Lower lobe of right lung (tissue), 2 donors: ENCODE measurements around the gene ADGRB3. TPM values are rescaled to one million over a fixed set of nuclear protein-coding genes. Genes with fewer than 3 reads are reported as not detected.

Experiments used
- ATAC-seq, 2 donors: fragments of 200-7000 bp; cut with Tn5 transposase; one replicate each; pipeline ENCODE4 v1.9.1; 2020 to 2022; ENCODE audit warnings: mild to moderate bottlenecking in 2 of 2, moderate library complexity in 2 of 2
- DNase-seq: peaks from one replicate; pipeline ENCODE4 v3.0.0-alpha.2; 2020
- H3K27ac ChIP-seq: fragments of 200-600 bp; one replicate; pipeline ENCODE4 v1.8.0; 2022
- H3K27me3 ChIP-seq: fragments of 200-600 bp; one replicate; pipeline ENCODE4 v1.8.0; 2022; ENCODE audit warnings: low read depth
- H3K36me3 ChIP-seq: fragments of 200-600 bp; one replicate; pipeline ENCODE4 v1.8.0; 2022; ENCODE audit warnings: mild to moderate bottlenecking
- H3K4me1 ChIP-seq: fragments of 200-600 bp; one replicate; pipeline ENCODE4 v1.8.0; 2022
- H3K4me3 ChIP-seq: fragments of 200-600 bp; one replicate; pipeline ENCODE4 v1.8.0; 2022; ENCODE audit warnings: mild to moderate bottlenecking
- H3K9me3 ChIP-seq: fragments of 200-600 bp; one replicate; pipeline ENCODE4 v1.8.0; 2022
- intact Hi-C: fragments of 100-400 bp; cut with DNase I; formaldehyde crosslinking; loops from one replicate; pipeline ENCODE4 v1.11.0; 2022
- total RNA-seq: library from RNA; stranded (reverse); fragmentation: NEBNext Ultra II Directional; extraction: Animal tissue kit (Norgen Biotek cat#: 25700); gene quantifications from one replicate; pipeline ENCODE4 v1.2.1, GENCODE V29; 2021
- TF ChIP-seq, protein P1 (sequence below): fragments of 200-600 bp; IDR thresholded peaks from one replicate; pipeline ENCODE4 v1.8.0; 2022; ENCODE audit warnings: antibody characterized with exemption, mild to moderate bottlenecking
- donor health status: DM: no; HTN: yes; CAD: no; lungs with severe emphysema.

Gene ADGRB3
- total RNA-seq, 1 donor from 2014 or later: 2.3 TPM

DNA sequence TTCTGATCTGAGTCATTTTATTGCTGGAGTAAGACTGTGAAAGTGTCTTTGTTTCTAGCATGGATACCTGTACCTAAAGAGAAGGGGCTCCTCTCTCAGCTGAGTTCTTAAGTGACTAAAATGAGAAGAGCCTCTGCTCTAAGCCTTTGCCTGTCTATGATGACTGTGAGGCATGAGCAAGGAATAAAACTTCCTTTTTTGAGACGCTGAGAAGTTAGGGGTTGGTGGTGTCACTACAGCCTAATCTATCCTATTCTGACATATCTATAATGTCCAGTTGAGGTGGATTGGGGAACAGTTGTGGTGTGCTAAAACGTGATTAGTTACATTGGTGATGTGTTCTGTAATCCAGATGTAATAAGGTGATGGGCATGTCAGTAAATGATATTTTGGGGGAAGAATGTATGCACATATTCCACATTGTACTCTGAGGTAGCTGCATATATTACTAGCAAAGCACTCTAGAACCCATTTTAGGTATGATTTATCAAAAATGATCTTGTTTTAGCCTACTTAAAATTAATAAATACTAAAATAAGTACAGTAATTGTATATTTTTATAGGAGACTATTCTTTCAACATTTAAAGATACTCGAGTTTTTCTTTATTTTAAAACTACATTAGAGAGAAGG lies 18.1 kb downstream of the ADGRB3 start:
- intact Hi-C loops: no loop called here
- H3K4me3 ChIP-seq: no peak overlapping the region
- H3K9me3 ChIP-seq: no peaks in the 10 kb centered on the region
- H3K36me3 ChIP-seq: no peaks in the 10 kb centered on the region
- H3K4me1 ChIP-seq: no peaks in the 10 kb centered on the region
- H3K27me3 ChIP-seq: no peaks in the 10 kb centered on the region
- H3K27ac ChIP-seq: no peak overlapping the region
- ATAC-seq: no peak
- DNase-seq: no peak
- TF ChIP-seq, protein P1, sequence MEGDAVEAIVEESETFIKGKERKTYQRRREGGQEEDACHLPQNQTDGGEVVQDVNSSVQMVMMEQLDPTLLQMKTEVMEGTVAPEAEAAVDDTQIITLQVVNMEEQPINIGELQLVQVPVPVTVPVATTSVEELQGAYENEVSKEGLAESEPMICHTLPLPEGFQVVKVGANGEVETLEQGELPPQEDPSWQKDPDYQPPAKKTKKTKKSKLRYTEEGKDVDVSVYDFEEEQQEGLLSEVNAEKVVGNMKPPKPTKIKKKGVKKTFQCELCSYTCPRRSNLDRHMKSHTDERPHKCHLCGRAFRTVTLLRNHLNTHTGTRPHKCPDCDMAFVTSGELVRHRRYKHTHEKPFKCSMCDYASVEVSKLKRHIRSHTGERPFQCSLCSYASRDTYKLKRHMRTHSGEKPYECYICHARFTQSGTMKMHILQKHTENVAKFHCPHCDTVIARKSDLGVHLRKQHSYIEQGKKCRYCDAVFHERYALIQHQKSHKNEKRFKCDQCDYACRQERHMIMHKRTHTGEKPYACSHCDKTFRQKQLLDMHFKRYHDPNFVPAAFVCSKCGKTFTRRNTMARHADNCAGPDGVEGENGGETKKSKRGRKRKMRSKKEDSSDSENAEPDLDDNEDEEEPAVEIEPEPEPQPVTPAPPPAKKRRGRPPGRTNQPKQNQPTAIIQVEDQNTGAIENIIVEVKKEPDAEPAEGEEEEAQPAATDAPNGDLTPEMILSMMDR: no peak

DNA sequence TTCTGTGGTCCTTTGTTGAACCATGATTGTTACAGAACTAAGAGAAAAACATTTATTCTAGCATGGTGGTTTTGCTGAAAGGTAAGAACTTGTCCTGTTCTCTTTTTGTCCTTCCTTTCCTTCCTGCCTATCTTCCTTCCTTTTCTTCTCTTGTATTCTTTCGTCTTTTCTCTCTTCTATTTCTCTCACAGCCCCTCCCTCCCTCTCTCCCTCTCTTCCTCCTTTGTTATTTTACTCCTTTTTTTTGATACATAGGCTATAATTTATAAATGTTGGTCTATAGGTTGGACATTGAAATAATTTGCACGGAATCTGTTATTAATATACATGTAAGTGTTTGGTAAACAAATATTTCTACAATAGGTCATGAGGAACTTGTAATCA lies 18.6 kb downstream of the ADGRB3 start:
- no peaks in the 10 kb centered on the region for H3K4me1 ChIP-seq
- no peak for DNase-seq
- H3K27ac ChIP-seq: no peak overlapping the region
- intact Hi-C loops: no loop called here
- TF ChIP-seq, protein P1: no peak
- H3K27me3 ChIP-seq: no peaks in the 10 kb centered on the region
- no peak overlapping the region for H3K4me3 ChIP-seq
- no peaks in the 10 kb centered on the region for H3K36me3 ChIP-seq
- no peak for ATAC-seq
- H3K9me3 ChIP-seq: no peaks in the 10 kb centered on the region

DNA sequence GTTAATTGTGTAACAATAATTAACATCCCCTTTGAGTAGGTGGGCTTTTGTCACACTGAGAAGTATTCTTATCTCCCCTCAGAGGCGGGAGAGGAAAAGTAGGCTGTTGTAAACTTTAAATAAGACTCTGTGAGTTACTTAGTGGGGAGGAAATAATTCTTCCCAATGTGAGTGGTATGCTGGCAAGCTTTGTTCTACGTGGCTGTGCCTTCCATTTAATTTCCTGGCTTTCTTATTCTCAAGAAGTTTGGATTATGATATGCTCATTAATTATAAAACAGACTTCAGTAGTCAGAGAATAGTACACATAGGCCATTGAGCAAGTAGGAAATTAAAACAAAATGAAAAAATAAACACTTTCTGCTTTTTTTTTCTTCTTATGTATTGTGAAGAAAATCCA lies 19.1 kb downstream of the ADGRB3 start:
- intact Hi-C loops: no loop called here
- H3K27ac ChIP-seq: no peak overlapping the region
- TF ChIP-seq, protein P1: no peak

DNA sequence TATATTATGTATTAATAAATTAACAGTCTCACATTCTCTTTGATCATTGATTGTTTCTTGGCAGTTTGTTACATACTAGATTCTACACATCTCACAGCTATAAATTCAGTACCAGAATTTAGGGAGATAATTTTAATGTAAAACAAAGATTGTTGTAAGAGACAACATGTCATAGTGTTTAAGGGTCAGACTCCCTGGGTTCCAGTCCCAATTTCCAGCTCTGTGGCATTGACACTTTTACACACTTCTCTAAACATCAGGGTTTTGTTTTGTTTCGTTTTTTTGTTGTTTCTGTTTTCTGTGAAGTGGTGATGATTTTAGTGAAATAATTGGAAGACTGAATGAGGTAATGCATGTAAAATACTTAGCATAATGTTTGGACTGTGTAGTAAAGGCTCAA lies 19.9 kb downstream of the ADGRB3 start:
- no peak overlapping the region for H3K4me3 ChIP-seq
- ATAC-seq (no peak), DNase-seq (no peak)
- H3K9me3 ChIP-seq: no peaks in the 10 kb centered on the region
- no peaks in the 10 kb centered on the region for H3K27me3 ChIP-seq
- no peaks in the 10 kb centered on the region for H3K36me3 ChIP-seq
- H3K27ac ChIP-seq: no peak overlapping the region
- intact Hi-C loops: no loop called here
- TF ChIP-seq, protein P1: no peak
- H3K4me1 ChIP-seq: no peaks in the 10 kb centered on the region

More for the DNA sequence above, 19.1 kb downstream of the ADGRB3 start:
- ATAC-seq: no peak
- no peak overlapping the region for H3K4me3 ChIP-seq
- H3K9me3 ChIP-seq: no peaks in the 10 kb centered on the region
- H3K4me1 ChIP-seq: no peaks in the 10 kb centered on the region
- no peak for DNase-seq
- H3K36me3 ChIP-seq: no peaks in the 10 kb centered on the region
- no peaks in the 10 kb centered on the region for H3K27me3 ChIP-seq

DNA sequence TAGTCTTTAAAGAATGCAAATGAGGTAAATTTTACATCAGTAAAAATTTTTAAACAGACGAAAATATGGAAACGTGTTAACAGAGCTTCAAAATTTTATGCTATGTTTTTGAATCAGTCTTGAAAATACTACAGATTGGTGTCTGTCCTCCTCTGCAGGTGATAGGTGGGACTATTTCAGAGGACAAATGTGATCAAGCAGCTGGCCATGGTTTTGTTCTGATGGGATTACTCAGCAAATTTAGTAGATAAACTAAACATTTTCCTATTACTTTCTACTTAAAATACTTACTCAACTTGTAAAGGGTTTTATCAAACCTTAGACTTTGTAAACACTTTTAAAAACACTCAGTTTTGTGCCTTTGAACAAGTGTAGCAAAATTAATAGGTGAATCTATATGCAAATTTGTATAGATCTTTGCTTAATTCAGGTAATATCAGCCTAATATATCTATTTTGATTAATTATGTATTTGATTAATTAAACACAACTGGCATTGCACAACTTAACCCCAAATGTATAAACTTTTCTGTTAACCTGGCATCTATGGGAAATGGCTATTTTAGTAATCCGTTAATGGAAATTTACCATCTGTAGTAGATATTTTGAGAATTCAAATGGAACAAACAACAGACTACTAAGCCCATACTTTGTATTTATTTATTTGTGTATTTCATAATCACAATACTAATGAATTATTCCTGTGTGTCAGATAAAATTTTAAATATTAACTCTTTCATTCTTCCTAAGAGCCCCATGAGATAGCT lies 22.5 kb downstream of the ADGRB3 start:
- TF ChIP-seq, protein P1: no peak
- H3K36me3 ChIP-seq: no peaks in the 10 kb centered on the region
- H3K9me3 ChIP-seq: no peaks in the 10 kb centered on the region
- no peaks in the 10 kb centered on the region for H3K27me3 ChIP-seq
- DNase-seq: no peak
- intact Hi-C loops: no loop called here
- H3K4me3 ChIP-seq: no peak overlapping the region
- no peak for ATAC-seq
- no peak overlapping the region for H3K27ac ChIP-seq
- H3K4me1 ChIP-seq: no peaks in the 10 kb centered on the region
